SH-SY5Y (cell line): ENCODE measurements around the gene MAPK13.

Experiments used
- GATA2 ChIP-seq: IDR thresholded peaks from 2 replicates; pipeline ENCODE4 v1.6.1; 2011; ENCODE audit warnings: mild to moderate bottlenecking, low read depth, low read length
- GATA3 ChIP-seq: IDR thresholded peaks from 2 replicates; pipeline ENCODE4 v1.6.1; 2011; ENCODE audit warnings: low read depth, mild to moderate bottlenecking, low read length, moderate library complexity

The MAPK13 gene

DNA sequence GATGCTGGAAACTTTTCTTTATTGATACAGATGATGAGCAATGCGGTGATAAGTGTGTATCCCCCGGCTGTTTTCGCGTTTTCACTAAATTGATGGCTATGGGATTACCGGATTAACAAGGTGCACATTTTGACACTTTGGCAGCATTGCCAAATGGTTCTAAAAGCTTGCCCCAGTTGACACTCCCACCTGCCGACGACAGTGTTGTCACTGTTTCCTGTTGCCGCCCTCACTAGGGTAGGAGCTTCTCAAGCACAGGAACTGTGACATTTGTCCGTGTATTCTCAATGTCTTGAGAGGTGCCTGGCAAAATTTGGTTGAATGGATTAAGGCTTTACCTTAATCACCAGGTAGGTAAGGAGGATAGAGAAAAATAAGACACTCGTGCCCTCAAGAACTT is 9.8 kb upstream of the MAPK13 start:
- TF ChIP-seq GATA2 (no peak), GATA3 (no peak)

- TF ChIP-seq GATA3 = no peak
- TF ChIP-seq GATA2 = no peak
Measured at GRCh38 chr6:36120979-36121786, 9.1 kb upstream of the MAPK13 start.

DNA sequence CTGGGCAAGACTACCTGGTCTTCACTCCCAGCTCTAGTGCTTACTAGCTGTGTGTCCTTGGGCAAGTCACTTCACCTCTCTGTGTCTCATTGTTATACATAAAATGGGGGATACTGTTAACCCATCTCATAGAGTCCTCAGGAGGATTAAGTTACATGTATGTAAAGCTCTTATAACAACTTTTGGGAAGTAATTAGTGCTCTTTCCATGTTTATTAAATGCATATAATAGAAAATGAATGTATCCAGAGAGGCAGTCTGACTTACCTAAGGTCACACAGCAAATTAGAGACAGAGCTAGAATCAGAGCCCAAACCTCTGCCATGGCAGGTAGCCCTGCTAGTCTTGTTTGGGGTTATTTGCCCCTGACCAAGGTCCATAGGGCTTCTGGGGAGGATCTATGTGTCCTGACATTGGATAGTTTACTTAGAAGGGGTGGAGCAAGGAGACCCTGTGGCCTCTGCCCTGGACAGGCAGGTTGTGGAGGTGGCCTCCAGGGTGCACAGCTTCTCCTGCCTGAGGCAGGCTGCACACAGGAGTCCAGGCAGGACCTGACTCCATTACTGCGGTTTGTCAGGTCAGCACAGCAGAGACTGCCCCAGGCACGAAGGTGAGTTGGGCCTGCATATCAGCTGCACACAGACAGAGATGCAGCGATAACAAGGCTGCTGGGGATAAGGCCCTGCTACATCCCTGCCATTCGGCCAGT is 8.4 kb upstream of the MAPK13 start:
- TF ChIP-seq GATA3 (no peak), GATA2 (peak; percentile 44)

DNA sequence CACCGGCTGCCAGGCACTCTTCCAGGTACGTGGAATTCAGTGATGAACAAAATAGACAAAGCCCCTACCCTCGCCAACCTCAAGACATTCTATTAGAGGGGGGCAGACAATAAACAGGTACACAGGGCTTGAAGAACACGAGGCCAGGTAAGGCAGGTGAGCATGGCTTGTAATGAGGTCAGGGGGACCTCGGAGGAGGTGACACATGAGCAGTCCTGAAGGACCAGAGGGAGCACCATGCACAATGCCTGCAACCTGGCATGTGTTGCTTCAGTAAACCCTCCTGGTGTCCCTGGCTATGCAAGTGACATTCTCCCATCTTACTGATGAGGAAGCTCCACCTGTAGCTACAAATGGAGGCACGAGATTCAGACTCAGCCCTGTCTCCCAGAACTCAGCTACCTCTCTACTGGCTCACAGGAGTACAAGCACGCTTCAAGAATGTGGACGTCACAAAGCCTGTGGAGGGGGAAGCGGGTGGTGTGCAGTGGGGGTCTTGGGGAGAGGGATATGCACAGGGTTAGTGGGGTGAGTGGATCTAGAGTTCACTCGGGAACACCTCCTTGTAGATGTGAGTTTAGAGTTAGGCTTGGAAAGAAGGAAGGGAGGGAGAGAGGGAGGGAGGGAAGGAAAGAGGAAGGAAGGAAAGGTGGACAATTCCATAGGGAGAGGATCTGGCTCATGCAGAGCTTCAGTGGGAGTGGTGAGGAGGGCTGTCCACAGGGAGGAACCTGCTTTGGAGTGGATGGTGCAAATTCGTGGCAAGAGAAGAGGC is 7.6 kb upstream of the MAPK13 start:
- TF ChIP-seq GATA2 (no peak; the same call in 1 of the 2 replicates), GATA3 (no peak)

- no peak for TF ChIP-seq GATA3
- no peak for TF ChIP-seq GATA2
Measured at GRCh38 chr6:36123270-36124139, 6.8 kb upstream of the MAPK13 start.

GRCh38 chr6:36124881-36125280 is 5.4 kb upstream of the MAPK13 start:
- no peak for TF ChIP-seq GATA3

DNA sequence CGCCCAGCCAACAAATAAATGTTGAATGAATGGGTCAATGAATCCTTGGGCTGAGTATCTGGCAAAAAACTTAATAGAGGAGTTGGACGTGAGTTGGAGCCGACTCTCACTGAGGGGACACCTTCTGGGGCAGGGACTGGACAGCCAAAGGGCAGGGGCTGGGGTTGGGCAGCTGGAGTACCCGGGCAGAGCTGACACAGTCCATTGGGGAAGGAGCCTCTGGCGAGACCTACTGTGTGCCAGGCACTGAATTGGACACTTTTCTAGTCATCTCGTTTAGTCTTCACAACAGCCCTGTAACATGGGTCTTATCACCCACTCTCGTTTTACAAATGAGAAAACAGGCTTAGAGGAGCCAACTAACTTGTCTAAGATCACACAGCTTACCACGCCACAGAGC is 4.7 kb upstream of the MAPK13 start:
- TF ChIP-seq GATA3 (no peak), GATA2 (no peak)

DNA sequence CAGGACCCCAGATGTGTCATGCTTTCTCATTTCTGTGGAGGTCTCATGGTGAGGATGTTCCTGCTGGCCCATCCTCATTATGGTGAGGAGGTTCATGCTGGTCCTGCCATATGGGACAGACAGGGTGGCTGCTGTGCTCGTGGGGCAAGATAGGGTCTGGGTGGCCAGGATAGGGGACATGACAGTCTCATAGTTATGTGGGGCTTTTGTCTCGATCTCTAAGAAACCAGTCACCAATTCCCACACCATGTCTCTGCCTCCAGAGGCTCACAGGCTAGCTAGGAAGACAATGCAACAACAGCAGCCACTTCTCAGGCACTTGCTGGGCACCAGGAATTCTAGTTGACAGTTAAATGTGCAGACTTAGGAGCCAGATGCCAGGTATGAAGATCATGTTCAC is 4.2 kb upstream of the MAPK13 start:
- TF ChIP-seq GATA3 (no peak), GATA2 (no peak)

- TF ChIP-seq GATA3 (no peak), GATA2 (no peak)
Measured at GRCh38 chr6:36126553-36127458, 3.5 kb upstream of the MAPK13 start.

- TF ChIP-seq GATA2 = no peak
Measured at GRCh38 chr6:36127462-36128016, 2.8 kb upstream of the MAPK13 start.

GRCh38 chr6:36128073-36128472 is 2.2 kb upstream of the MAPK13 start:
- TF ChIP-seq GATA2 = no peak
- TF ChIP-seq GATA3 = no peak

- TF ChIP-seq GATA3 (no peak), GATA2 (no peak)
Measured at GRCh38 chr6:36128793-36129192, 1.5 kb upstream of the MAPK13 start.
